DND-41 (cell line): ENCODE measurements around the gene GRHPR.

Experiments
- ATAC-seq: fragments of 200-7000 bp; cut with Tn5 transposase; 3 replicates; pipeline ENCODE4 v1.9.1; 2021; ENCODE audit warnings: low read depth; ENCODE audit not compliant: insufficient read depth
- DNase-seq: peaks from one replicate; pipeline ENCODE4 v3.0.0-alpha.2; 2020
- H2AFZ ChIP-seq: 2 replicates; pipeline ENCODE4 v1.6.0; 2012; ENCODE audit warnings: low read depth, low read length
- H3K27ac ChIP-seq: 2 replicates; pipeline ENCODE4 v1.5.1; 2012; ENCODE audit warnings: low read length, inconsistent platforms
- H3K27me3 ChIP-seq: fragments of 200-600 bp; sonication (generic); 2 replicates; pipeline ENCODE4 v1.6.0; 2012; ENCODE audit warnings: low read length, mild to moderate bottlenecking, inconsistent platforms; ENCODE audit not compliant: insufficient read depth, poor library complexity
- H3K36me3 ChIP-seq: 2 replicates; pipeline ENCODE4 v1.5.1; 2012; ENCODE audit warnings: low read length, inconsistent platforms; ENCODE audit not compliant: insufficient read depth
- H3K4me1 ChIP-seq: 2 replicates; pipeline ENCODE4 v1.5.1; 2012; ENCODE audit warnings: mild to moderate bottlenecking, low read length; ENCODE audit not compliant: insufficient read depth
- H3K4me2 ChIP-seq: 2 replicates; pipeline ENCODE4 v1.6.0; 2012; ENCODE audit warnings: mild to moderate bottlenecking, moderate library complexity, low read length, inconsistent platforms; ENCODE audit not compliant: insufficient read depth
- H3K4me3 ChIP-seq, 2 experiments: fragments of 200-600 bp in 1 of 2; shearing (Covaris generic) in 1 of 2; 2 replicates each; pipeline ENCODE4 v1.5.1; 2012 to 2016; ENCODE audit warnings: inconsistent platforms in 2 of 2, low read length in 2 of 2, mild to moderate bottlenecking in 2 of 2, low read depth in 1 of 2, moderate library complexity in 1 of 2
- H3K79me2 ChIP-seq: 2 replicates; pipeline ENCODE4 v1.6.0; 2012; ENCODE audit warnings: low read length, inconsistent platforms; ENCODE audit not compliant: insufficient read depth
- H3K9ac ChIP-seq: 2 replicates; pipeline ENCODE4 v1.6.0; 2012; ENCODE audit warnings: low read depth, mild to moderate bottlenecking, inconsistent platforms, low read length, moderate library complexity
- H3K9me3 ChIP-seq: 2 replicates; pipeline ENCODE4 v1.5.1; 2012; ENCODE audit warnings: low read length, moderate library complexity, mild to moderate bottlenecking, inconsistent platforms; ENCODE audit not compliant: insufficient read depth, severe bottlenecking
- H4K20me1 ChIP-seq: 2 replicates; pipeline ENCODE4 v1.6.0; 2012; ENCODE audit warnings: low read length; ENCODE audit not compliant: insufficient read depth
- EZH2 ChIP-seq: IDR thresholded peaks from 3 replicates; pipeline ENCODE4 v1.6.1; 2012; ENCODE audit warnings: borderline replicate concordance, low read depth, mild to moderate bottlenecking, moderate library complexity, low read length, inconsistent platforms; ENCODE audit not compliant: severe bottlenecking
- TF ChIP-seq, protein P1 (sequence below): IDR thresholded peaks from 2 replicates; pipeline ENCODE4 v1.5.1; 2012; ENCODE audit warnings: borderline replicate concordance, low read length, moderate library complexity, mild to moderate bottlenecking; ENCODE audit not compliant: poor library complexity, severe bottlenecking; ENCODE audit errors: extremely low read depth

The GRHPR gene

DNA sequence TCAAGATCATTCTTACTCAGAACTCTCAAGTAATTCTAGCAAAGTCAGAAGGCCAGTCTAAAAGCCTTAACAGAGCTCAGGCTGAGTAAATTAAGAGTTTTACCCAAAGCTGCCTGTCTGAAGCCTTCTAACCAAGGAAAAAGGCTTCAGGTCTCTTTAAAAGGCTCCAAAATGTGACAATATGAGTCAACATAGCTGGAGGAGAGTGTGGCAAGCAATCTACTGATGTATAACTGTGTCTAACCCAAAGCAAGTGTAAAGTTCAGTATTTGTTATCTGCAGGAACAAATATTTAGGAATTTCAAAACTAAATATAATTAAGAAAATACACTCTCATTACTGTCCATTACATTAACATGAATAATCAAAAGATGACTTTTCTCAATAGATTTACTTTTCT lies 31.7 kb downstream of the GRHPR start:
- TF ChIP-seq, protein P1, sequence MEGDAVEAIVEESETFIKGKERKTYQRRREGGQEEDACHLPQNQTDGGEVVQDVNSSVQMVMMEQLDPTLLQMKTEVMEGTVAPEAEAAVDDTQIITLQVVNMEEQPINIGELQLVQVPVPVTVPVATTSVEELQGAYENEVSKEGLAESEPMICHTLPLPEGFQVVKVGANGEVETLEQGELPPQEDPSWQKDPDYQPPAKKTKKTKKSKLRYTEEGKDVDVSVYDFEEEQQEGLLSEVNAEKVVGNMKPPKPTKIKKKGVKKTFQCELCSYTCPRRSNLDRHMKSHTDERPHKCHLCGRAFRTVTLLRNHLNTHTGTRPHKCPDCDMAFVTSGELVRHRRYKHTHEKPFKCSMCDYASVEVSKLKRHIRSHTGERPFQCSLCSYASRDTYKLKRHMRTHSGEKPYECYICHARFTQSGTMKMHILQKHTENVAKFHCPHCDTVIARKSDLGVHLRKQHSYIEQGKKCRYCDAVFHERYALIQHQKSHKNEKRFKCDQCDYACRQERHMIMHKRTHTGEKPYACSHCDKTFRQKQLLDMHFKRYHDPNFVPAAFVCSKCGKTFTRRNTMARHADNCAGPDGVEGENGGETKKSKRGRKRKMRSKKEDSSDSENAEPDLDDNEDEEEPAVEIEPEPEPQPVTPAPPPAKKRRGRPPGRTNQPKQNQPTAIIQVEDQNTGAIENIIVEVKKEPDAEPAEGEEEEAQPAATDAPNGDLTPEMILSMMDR = no peak
- TF ChIP-seq EZH2 = no peak

DNA sequence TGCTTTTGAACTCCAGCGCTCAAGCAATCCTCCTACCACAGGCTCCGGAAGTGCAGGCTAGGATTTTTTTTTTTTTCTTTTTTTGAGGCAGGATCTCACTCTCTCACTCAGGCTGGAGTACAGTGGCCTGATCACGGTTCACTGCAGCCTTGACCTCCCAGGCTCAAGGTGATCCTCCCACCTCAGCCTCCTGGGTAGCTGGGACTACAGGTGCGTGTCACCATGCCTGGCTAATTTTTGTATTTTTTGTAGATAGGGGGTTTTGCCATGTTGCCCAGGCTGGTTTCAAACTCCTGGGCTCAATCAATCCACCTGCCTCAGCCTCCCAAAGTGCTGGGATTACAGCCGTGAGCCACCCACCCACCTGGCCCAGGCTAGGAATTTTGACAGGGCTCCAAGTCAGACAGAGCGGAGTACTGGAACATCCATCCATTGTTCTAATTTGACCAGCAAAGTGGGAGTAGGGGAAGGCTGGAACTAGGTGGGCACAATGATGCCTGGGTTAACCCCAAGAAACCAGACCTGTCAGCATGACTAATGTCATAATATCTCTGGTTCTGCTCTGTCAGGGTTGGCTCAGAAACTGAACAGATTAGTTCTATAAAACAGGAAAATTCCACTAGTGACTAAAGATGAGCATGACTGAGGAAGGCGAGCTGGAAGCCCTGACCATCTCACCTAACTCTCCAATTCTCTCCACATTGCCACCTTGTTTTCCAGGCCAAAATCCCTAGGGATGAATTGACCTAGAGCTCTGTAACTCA lies 33.6 kb downstream of the GRHPR start:
- peaks cover 30% of the 10 kb centered on the region; the same call in 1 of the 2 replicates for H4K20me1 ChIP-seq
- H3K79me2 ChIP-seq = peaks cover 91% of the 10 kb centered on the region
- no peaks in the 10 kb centered on the region; the same call in 1 of the 2 replicates for H3K36me3 ChIP-seq
- no peaks in the 10 kb centered on the region for H3K27me3 ChIP-seq
- H3K4me2 ChIP-seq = no peak overlapping the region
- DNase-seq = no peak
- H3K9me3 ChIP-seq = no peaks in the 10 kb centered on the region
- no peak overlapping the region for H3K4me3 ChIP-seq
- no peak overlapping the region for H2AFZ ChIP-seq
- no peak overlapping the region for H3K27ac ChIP-seq
- ATAC-seq = no peak; the same call in 2 of the 3 replicates
- H3K4me1 ChIP-seq = no peaks in the 10 kb centered on the region
- no peak overlapping the region for H3K9ac ChIP-seq
- TF ChIP-seq EZH2 = no peak
- TF ChIP-seq, protein P1 = no peak

More for the DNA sequence above, 31.7 kb downstream of the GRHPR start:
- ATAC-seq = no peak
- H3K27ac ChIP-seq = no peak overlapping the region
- H3K27me3 ChIP-seq = no peaks in the 10 kb centered on the region
- peaks cover 94% of the 10 kb centered on the region for H3K79me2 ChIP-seq
- H3K9me3 ChIP-seq = no peaks in the 10 kb centered on the region
- H3K4me3 ChIP-seq = no peak overlapping the region
- no peak overlapping the region for H3K9ac ChIP-seq
- no peak for DNase-seq
- H4K20me1 ChIP-seq = peaks cover 30% of the 10 kb centered on the region; the same call in 1 of the 2 replicates
- no peak overlapping the region for H2AFZ ChIP-seq
- peaks cover 3% of the 10 kb centered on the region; the same call in 1 of the 2 replicates for H3K36me3 ChIP-seq
- H3K4me2 ChIP-seq = no peak overlapping the region
- H3K4me1 ChIP-seq = no peaks in the 10 kb centered on the region

DNA sequence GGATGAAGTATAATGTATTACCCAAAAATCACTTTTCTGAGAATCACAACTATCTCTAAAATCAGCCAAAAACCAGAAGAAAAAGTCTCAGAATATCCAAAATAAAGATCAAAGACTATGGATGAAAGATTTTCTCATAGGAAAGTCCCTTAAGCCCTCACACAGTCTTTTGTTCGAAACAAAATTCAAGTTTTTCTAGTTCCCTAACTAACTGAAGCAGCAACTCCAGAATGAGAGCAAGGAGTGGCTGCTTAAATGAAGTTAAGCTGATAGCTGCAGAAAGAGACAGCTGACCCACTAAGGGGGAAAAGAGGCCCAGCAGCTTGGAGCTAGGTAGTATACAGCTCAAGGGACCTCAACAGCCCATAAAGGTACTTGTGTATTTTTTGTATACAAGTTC lies 34.3 kb downstream of the GRHPR start:
- Histone ChIP-seq H3K27ac (no peak overlapping the region), H3K79me2 (peaks cover 91% of the 10 kb centered on the region), H3K4me1 (no peaks in the 10 kb centered on the region), H3K4me3 (no peak overlapping the region), H3K27me3 (no peaks in the 10 kb centered on the region), H4K20me1 (peaks cover 27% of the 10 kb centered on the region; the same call in 1 of the 2 replicates), H3K36me3 (no peaks in the 10 kb centered on the region; the same call in 1 of the 2 replicates), H3K4me2 (no peak overlapping the region), H3K9me3 (no peaks in the 10 kb centered on the region), H2AFZ (no peak overlapping the region), H3K9ac (no peak overlapping the region)
- TF ChIP-seq, protein P1 = no peak
- no peak for TF ChIP-seq EZH2
- no peak for DNase-seq
- ATAC-seq = no peak
